ENCODE results near the gene SAMD15.
"Not testable (repeated sequence)": the region's sequence is repeated elsewhere in the genome, so short reads cannot be mapped to it uniquely, and the experiment has no call there.

Gene SAMD15

GRCh38 chr14:77376771-77377501 is at the start of gene SAMD15, which contains the start of gene TMED8:
TSS of gene SAMD15 (plus strand) at chr14:77377379. CDS start at chr14:77377419, 40 bp downstream.
TSS of gene TMED8 (minus strand) at chr14:77377094. CDS start at chr14:77377053, 41 bp downstream.
- peak; percentile 69 to 77 for DNase-seq (ENCODE audit: low read depth in 2 of 2)

- DNase-seq (ENCODE audit: low read depth in 2 of 2): no peak
Measured at GRCh38 chr14:77329872-77330271, 47.3 kb upstream of the SAMD15 start.

- no peak for DNase-seq (ENCODE audit: low read depth in 2 of 2)
Measured at GRCh38 chr14:77335576-77335975, 41.6 kb upstream of the SAMD15 start.

GRCh38 chr14:77337255-77337654 is 39.9 kb upstream of the SAMD15 start:
- DNase-seq (ENCODE audit: low read depth in 2 of 2): not testable (repeated sequence)

GRCh38 chr14:77337880-77338279 is 39.3 kb upstream of the SAMD15 start:
- DNase-seq (ENCODE audit: low read depth in 2 of 2): no peak

- DNase-seq (ENCODE audit: low read depth in 2 of 2): no peak
Measured at GRCh38 chr14:77338302-77338701, 38.9 kb upstream of the SAMD15 start.

GRCh38 chr14:77339407-77339806 is 37.8 kb upstream of the SAMD15 start:
- no peak for DNase-seq (ENCODE audit: low read depth in 2 of 2)

GRCh38 chr14:77340389-77340788 is 36.8 kb upstream of the SAMD15 start:
- no peak for DNase-seq (ENCODE audit: low read depth in 2 of 2)

- DNase-seq (ENCODE audit: low read depth in 2 of 2): no peak
Measured at GRCh38 chr14:77342726-77343397, 34.3 kb upstream of the SAMD15 start.

GRCh38 chr14:77343662-77344061 is 33.5 kb upstream of the SAMD15 start:
- DNase-seq (ENCODE audit: low read depth in 2 of 2): no peak

- no peak for DNase-seq (ENCODE audit: low read depth in 2 of 2)
Measured at GRCh38 chr14:77344377-77344996, 32.7 kb upstream of the SAMD15 start.

- no peak for DNase-seq (ENCODE audit: low read depth in 2 of 2)
Measured at GRCh38 chr14:77346495-77346894, 30.7 kb upstream of the SAMD15 start.

- DNase-seq (ENCODE audit: low read depth in 2 of 2): no peak
Measured at GRCh38 chr14:77347751-77348150, 29.4 kb upstream of the SAMD15 start.

GRCh38 chr14:77353469-77354141 is 23.6 kb upstream of the SAMD15 start:
- DNase-seq (ENCODE audit: low read depth in 2 of 2): no peak

- DNase-seq (ENCODE audit: low read depth in 2 of 2): no peak
Measured at GRCh38 chr14:77355811-77356210, 21.4 kb upstream of the SAMD15 start.

GRCh38 chr14:77356899-77357298 is 20.3 kb upstream of the SAMD15 start:
- no peak for DNase-seq (ENCODE audit: low read depth in 2 of 2)

GRCh38 chr14:77359626-77360025 is 17.6 kb upstream of the SAMD15 start:
- no peak for DNase-seq (ENCODE audit: low read depth in 2 of 2)

- no peak for DNase-seq (ENCODE audit: low read depth in 2 of 2)
Measured at GRCh38 chr14:77364146-77364545, 13.0 kb upstream of the SAMD15 start.

- no peak for DNase-seq (ENCODE audit: low read depth in 2 of 2)
Measured at GRCh38 chr14:77369285-77369684, 7.9 kb upstream of the SAMD15 start.

GRCh38 chr14:77372304-77372841 is 4.8 kb upstream of the SAMD15 start:
- DNase-seq (ENCODE audit: low read depth in 2 of 2): no peak

- DNase-seq (ENCODE audit: low read depth in 2 of 2): no peak
Measured at GRCh38 chr14:77375164-77375950, 1.8 kb upstream of the SAMD15 start.

Data from activated CD4-positive, alpha-beta T cell treated with anti-CD3 and anti-CD28 coated beads for 24 hours (primary cell).